ENCODE results near the gene ARHGEF4. TPM values are rescaled to one million over a fixed set of nuclear protein-coding genes. Genes with fewer than 3 reads are reported as not detected.

Gene ARHGEF4
- total RNA-seq, 1 experiment from 2014 or later, result 20.0 TPM

- no peak for TF ChIP-seq EZH2 (IDR thresholded peaks at IDR 0.05; ENCODE audit: low read depth)
- no TSS peak for BruUV-seq (replicated peaks)
- no peak overlapping the region for H3K27ac ChIP-seq
- CTCF ChIA-PET, result no interaction called here
- H3K27me3 ChIP-seq (ENCODE audit: insufficient read depth, low read depth), result no peaks in the 10 kb centered on the region
- H3K4me3 ChIP-seq, result no peak overlapping the region
- H3F3A ChIP-seq (ENCODE audit: insufficient read depth, low read depth), result no peaks in the 10 kb centered on the region
- H3K79me2 ChIP-seq (ENCODE audit: low read depth), result no peaks in the 10 kb centered on the region
- no peaks in the 10 kb centered on the region for H3K36me3 ChIP-seq (ENCODE audit: low read depth)
- H3K9me2 ChIP-seq (ENCODE audit: insufficient read depth), result no peaks in the 10 kb centered on the region
- no peaks in the 10 kb centered on the region for H4K20me1 ChIP-seq (ENCODE audit: insufficient read depth)
- no peaks in the 10 kb centered on the region for H3K9me3 ChIP-seq (ENCODE audit: insufficient read depth, low read depth)
- POLR2A ChIA-PET (ENCODE audit: unreplicated experiment), result no interaction called here
- no peak for DNase-seq
- no peaks in the 10 kb centered on the region for H3K4me1 ChIP-seq (replicated peaks; ENCODE audit: insufficient read depth)
- intact Hi-C loops (cut with micrococcal nuclease; ENCODE audit: unreplicated experiment), result no loop called here
- H3K4me2 ChIP-seq, result no peak overlapping the region
- no peak overlapping the region for H2AFZ ChIP-seq
These were observed 172.3 kb downstream of the ARHGEF4 start for GRCh38 chr2:131008967-131009366.

- ChIA-PET POLR2A (ENCODE audit: unreplicated experiment) (no interaction called here), CTCF (no interaction called here)
- intact Hi-C loops (cut with micrococcal nuclease; ENCODE audit: unreplicated experiment), result no loop called here
- H2AFZ ChIP-seq, result no peak overlapping the region
- no peak overlapping the region for H3K4me2 ChIP-seq
- no peak overlapping the region for H3K4me3 ChIP-seq
- H3K27me3 ChIP-seq (ENCODE audit: insufficient read depth, low read depth), result no peaks in the 10 kb centered on the region
- DNase-seq, result no peak
- no peaks in the 10 kb centered on the region for H3K36me3 ChIP-seq (ENCODE audit: low read depth)
- H3F3A ChIP-seq (ENCODE audit: insufficient read depth, low read depth), result no peaks in the 10 kb centered on the region
- no peak for TF ChIP-seq EZH2 (IDR thresholded peaks at IDR 0.05; ENCODE audit: low read depth)
- no peak for TF ChIP-seq CTCF (conservative IDR thresholded peaks at IDR 0.05)
- no peaks in the 10 kb centered on the region for H3K9me3 ChIP-seq (ENCODE audit: insufficient read depth, low read depth)
- no peak overlapping the region for H3K27ac ChIP-seq
- no peaks in the 10 kb centered on the region for H3K4me1 ChIP-seq (replicated peaks; ENCODE audit: insufficient read depth)
- H3K9me2 ChIP-seq (ENCODE audit: insufficient read depth), result no peaks in the 10 kb centered on the region
- H3K79me2 ChIP-seq (ENCODE audit: low read depth), result no peaks in the 10 kb centered on the region
- no TSS peak for BruUV-seq (replicated peaks)
- no peaks in the 10 kb centered on the region for H4K20me1 ChIP-seq (ENCODE audit: insufficient read depth)
These were observed 173.2 kb downstream of the ARHGEF4 start for GRCh38 chr2:131009713-131010475.

GRCh38 chr2:131010566-131010965, 173.9 kb downstream of the ARHGEF4 start:
- CTCF ChIA-PET, result no interaction called here
- no peaks in the 10 kb centered on the region for H3K79me2 ChIP-seq (ENCODE audit: low read depth)

More at GRCh38 chr2:131010566-131010965, 173.9 kb downstream of the ARHGEF4 start:
- H3K4me3 ChIP-seq, result no peak overlapping the region
- no peak overlapping the region for H2AFZ ChIP-seq
- no peak overlapping the region for H3K4me2 ChIP-seq
- DNase-seq, result no peak
- H3F3A ChIP-seq (ENCODE audit: insufficient read depth, low read depth), result no peaks in the 10 kb centered on the region
- H3K4me1 ChIP-seq (replicated peaks; ENCODE audit: insufficient read depth), result no peaks in the 10 kb centered on the region
- BruUV-seq (replicated peaks), result no TSS peak
- H3K9me3 ChIP-seq (ENCODE audit: insufficient read depth, low read depth), result no peaks in the 10 kb centered on the region
- TF ChIP-seq EZH2 (IDR thresholded peaks at IDR 0.05; ENCODE audit: low read depth), result no peak
- no peak for TF ChIP-seq CTCF (conservative IDR thresholded peaks at IDR 0.05)
- no peaks in the 10 kb centered on the region for H3K27me3 ChIP-seq (ENCODE audit: insufficient read depth, low read depth)
- H3K9me2 ChIP-seq (ENCODE audit: insufficient read depth), result no peaks in the 10 kb centered on the region
- no peaks in the 10 kb centered on the region for H3K36me3 ChIP-seq (ENCODE audit: low read depth)
- intact Hi-C loops (cut with micrococcal nuclease; ENCODE audit: unreplicated experiment), result no loop called here
- POLR2A ChIA-PET (ENCODE audit: unreplicated experiment), result no interaction called here
- H4K20me1 ChIP-seq (ENCODE audit: insufficient read depth), result no peaks in the 10 kb centered on the region
- H3K27ac ChIP-seq, result no peak overlapping the region
